Osteoblast (primary cell): Measurements from ENCODE around the gene CD2. TPM values are rescaled to one million over a fixed set of nuclear protein-coding genes. Genes with fewer than 3 reads are reported as not detected.

ENCODE experiments used
- DNase-seq: peaks from one replicate; pipeline ENCODE4 v3.0.0; 2011; ENCODE audit warnings: low spot score, mixed read lengths; ENCODE audit not compliant: insufficient read length; ENCODE audit errors: missing footprints
- H2AFZ ChIP-seq: 2 replicates; pipeline ENCODE4 v1.6.0; 2011; ENCODE audit warnings: mild to moderate bottlenecking, low read length
- H3K27ac ChIP-seq: 2 replicates; pipeline ENCODE4 v1.5.1; 2011; ENCODE audit warnings: mild to moderate bottlenecking, low read depth, low read length, moderate library complexity
- H3K27me3 ChIP-seq: 2 replicates; pipeline ENCODE4 v1.6.0; 2012; ENCODE audit warnings: mild to moderate bottlenecking, control low read depth, inconsistent platforms, low read length, moderate library complexity; ENCODE audit not compliant: insufficient read depth
- H3K36me3 ChIP-seq: 2 replicates; pipeline ENCODE4 v1.5.1; 2011; ENCODE audit warnings: mild to moderate bottlenecking, low read length, control low read depth, moderate library complexity; ENCODE audit not compliant: insufficient read depth
- H3K4me1 ChIP-seq: 2 replicates; pipeline ENCODE4 v1.5.1; 2011; ENCODE audit warnings: mild to moderate bottlenecking, low read length, control low read depth, moderate library complexity; ENCODE audit not compliant: insufficient read depth
- H3K4me2 ChIP-seq: 2 replicates; pipeline ENCODE4 v1.6.0; 2011; ENCODE audit warnings: mild to moderate bottlenecking, low read length; ENCODE audit not compliant: insufficient read depth
- H3K4me3 ChIP-seq: fragments of 200-600 bp; sonication (generic); 3 replicates; pipeline ENCODE4 v1.5.1; 2012; ENCODE audit warnings: mild to moderate bottlenecking, low read length, inconsistent platforms; ENCODE audit not compliant: insufficient read depth
- H3K79me2 ChIP-seq: 2 replicates; pipeline ENCODE4 v1.6.0; 2012; ENCODE audit warnings: mild to moderate bottlenecking, low read length, control low read depth, inconsistent platforms; ENCODE audit not compliant: insufficient read depth
- H3K9me3 ChIP-seq: 2 replicates; pipeline ENCODE4 v1.5.1; 2011; ENCODE audit warnings: low read depth, low read length, control low read depth
- H4K20me1 ChIP-seq: 2 replicates; pipeline ENCODE4 v1.6.0; 2012; ENCODE audit warnings: mild to moderate bottlenecking, low read length, control low read depth; ENCODE audit not compliant: insufficient read depth
- total RNA-seq: library from RNA; depleted of rRNA; stranded (reverse); fragments of >200 nt; gene quantifications from 2 replicates; pipeline ENCODE4 v1.2.3, GENCODE V29; 2012
- TF ChIP-seq, protein P1 (sequence below): IDR thresholded peaks from 2 replicates; pipeline ENCODE4 v1.5.1; 2011; ENCODE audit warnings: mild to moderate bottlenecking, low read depth, low read length, moderate library complexity; ENCODE audit errors: extremely low read depth

Gene CD2
- total RNA-seq, 1 donor, result not detected

GRCh38 chr1:116759636-116760035, 5.4 kb downstream of the CD2 start:
- Histone ChIP-seq H3K27ac (no peak overlapping the region), H3K36me3 (no peaks in the 10 kb centered on the region), H2AFZ (no peak overlapping the region), H3K79me2 (no peaks in the 10 kb centered on the region), H3K4me1 (no peaks in the 10 kb centered on the region), H4K20me1 (no peaks in the 10 kb centered on the region), H3K27me3 (peaks cover 3% of the 10 kb centered on the region), H3K9me3 (no peaks in the 10 kb centered on the region), H3K4me3 (no peak overlapping the region), H3K4me2 (no peak overlapping the region)
- DNase-seq, result no peak
- TF ChIP-seq, protein P1, sequence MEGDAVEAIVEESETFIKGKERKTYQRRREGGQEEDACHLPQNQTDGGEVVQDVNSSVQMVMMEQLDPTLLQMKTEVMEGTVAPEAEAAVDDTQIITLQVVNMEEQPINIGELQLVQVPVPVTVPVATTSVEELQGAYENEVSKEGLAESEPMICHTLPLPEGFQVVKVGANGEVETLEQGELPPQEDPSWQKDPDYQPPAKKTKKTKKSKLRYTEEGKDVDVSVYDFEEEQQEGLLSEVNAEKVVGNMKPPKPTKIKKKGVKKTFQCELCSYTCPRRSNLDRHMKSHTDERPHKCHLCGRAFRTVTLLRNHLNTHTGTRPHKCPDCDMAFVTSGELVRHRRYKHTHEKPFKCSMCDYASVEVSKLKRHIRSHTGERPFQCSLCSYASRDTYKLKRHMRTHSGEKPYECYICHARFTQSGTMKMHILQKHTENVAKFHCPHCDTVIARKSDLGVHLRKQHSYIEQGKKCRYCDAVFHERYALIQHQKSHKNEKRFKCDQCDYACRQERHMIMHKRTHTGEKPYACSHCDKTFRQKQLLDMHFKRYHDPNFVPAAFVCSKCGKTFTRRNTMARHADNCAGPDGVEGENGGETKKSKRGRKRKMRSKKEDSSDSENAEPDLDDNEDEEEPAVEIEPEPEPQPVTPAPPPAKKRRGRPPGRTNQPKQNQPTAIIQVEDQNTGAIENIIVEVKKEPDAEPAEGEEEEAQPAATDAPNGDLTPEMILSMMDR, result no peak

GRCh38 chr1:116760487-116760886, 6.3 kb downstream of the CD2 start:
- TF ChIP-seq, protein P1, result no peak
- Histone ChIP-seq H3K4me3 (no peak overlapping the region), H3K4me1 (no peaks in the 10 kb centered on the region), H3K27ac (no peak overlapping the region), H3K79me2 (no peaks in the 10 kb centered on the region), H3K27me3 (peaks cover 3% of the 10 kb centered on the region), H2AFZ (no peak overlapping the region), H4K20me1 (no peaks in the 10 kb centered on the region), H3K4me2 (no peak overlapping the region), H3K36me3 (no peaks in the 10 kb centered on the region), H3K9me3 (no peaks in the 10 kb centered on the region)
- DNase-seq, result no peak

DNA sequence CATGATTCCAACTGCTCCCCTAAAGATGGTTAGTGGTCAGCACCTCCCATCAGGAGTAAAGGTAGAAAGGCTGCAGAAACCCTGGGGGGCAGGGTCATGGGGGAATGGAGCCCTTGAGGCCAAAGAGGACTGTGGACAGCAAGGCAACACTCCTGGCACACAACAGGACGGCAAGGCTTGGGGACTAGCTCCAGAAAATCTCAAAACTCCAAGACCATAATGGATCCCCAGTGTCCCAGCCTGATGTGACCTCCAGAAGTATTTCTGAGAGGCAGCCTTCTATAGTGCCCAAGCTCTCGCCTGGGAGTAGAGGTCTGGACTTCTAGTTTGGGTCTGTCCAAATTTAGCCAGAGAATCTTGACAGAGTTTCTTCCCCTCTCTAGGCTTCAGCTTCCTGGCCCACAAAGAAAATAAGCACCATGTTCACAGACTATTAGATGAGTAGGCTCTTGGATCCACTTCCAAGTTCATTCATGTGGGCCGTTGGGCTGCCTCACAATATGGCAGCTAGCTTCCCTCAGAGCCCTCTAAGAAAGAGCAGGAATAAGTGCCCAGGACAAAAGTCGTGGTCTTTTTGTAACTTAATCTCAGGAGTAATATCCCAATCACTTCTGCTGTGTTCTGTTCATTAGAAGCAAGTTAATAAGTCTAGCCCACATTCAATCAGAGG, 6.9 kb downstream of the CD2 start:
- no peaks in the 10 kb centered on the region for H4K20me1 ChIP-seq

GRCh38 chr1:116762281-116762680, 8.1 kb downstream of the CD2 start:
- Histone ChIP-seq H3K27ac (no peak overlapping the region), H3K79me2 (no peaks in the 10 kb centered on the region), H3K9me3 (no peaks in the 10 kb centered on the region), H4K20me1 (no peaks in the 10 kb centered on the region), H3K4me2 (no peak overlapping the region), H3K27me3 (peaks cover 3% of the 10 kb centered on the region), H3K4me3 (no peak overlapping the region), H2AFZ (no peak overlapping the region), H3K4me1 (no peaks in the 10 kb centered on the region), H3K36me3 (no peaks in the 10 kb centered on the region)
- TF ChIP-seq, protein P1, result no peak
- no peak for DNase-seq

More for the DNA sequence above, 6.9 kb downstream of the CD2 start:
- Histone ChIP-seq H3K27ac (no peak overlapping the region), H3K4me3 (no peak overlapping the region), H3K9me3 (no peaks in the 10 kb centered on the region), H3K79me2 (no peaks in the 10 kb centered on the region), H3K4me2 (no peak overlapping the region), H2AFZ (no peak overlapping the region), H3K4me1 (no peaks in the 10 kb centered on the region), H3K27me3 (peaks cover 3% of the 10 kb centered on the region), H3K36me3 (no peaks in the 10 kb centered on the region)
- TF ChIP-seq, protein P1, result no peak
- DNase-seq, result no peak
